H9 (cell line): ENCODE measurements around the gene DENND1A. TPM values are rescaled to one million over a fixed set of nuclear protein-coding genes. Genes with fewer than 3 reads are reported as not detected.

Experiments
- DNase-seq: peaks from one replicate; pipeline ENCODE4 v3.0.0-alpha.2; 2017
- H2AFZ ChIP-seq: one replicate; pipeline ENCODE4 v1.6.1; 2013; ENCODE audit warnings: mild to moderate bottlenecking, low read length, control low read depth, moderate library complexity
- H2AK5ac ChIP-seq: 2 replicates; pipeline ENCODE4 v1.6.1; 2013; ENCODE audit warnings: low read length, control low read depth, mixed read lengths; ENCODE audit not compliant: insufficient read length
- H2BK120ac ChIP-seq: one replicate; pipeline ENCODE4 v1.6.1; 2013; ENCODE audit warnings: low read depth, mild to moderate bottlenecking, low read length, control low read depth, inconsistent platforms; ENCODE audit not compliant: poor library complexity, severe bottlenecking
- H2BK12ac ChIP-seq: 2 replicates; pipeline ENCODE4 v1.6.1; 2013; ENCODE audit warnings: low read length, control low read depth, mixed read lengths, low read depth; ENCODE audit not compliant: insufficient read length
- H2BK15ac ChIP-seq: 2 replicates; pipeline ENCODE4 v1.6.1; 2013; ENCODE audit warnings: low read depth, low read length, control low read depth
- H2BK20ac ChIP-seq: one replicate; pipeline ENCODE4 v1.6.1; 2013; ENCODE audit warnings: low read depth, mild to moderate bottlenecking, low read length, control low read depth, inconsistent platforms; ENCODE audit not compliant: poor library complexity, severe bottlenecking
- H2BK5ac ChIP-seq: 2 replicates; pipeline ENCODE4 v1.6.1; 2013; ENCODE audit warnings: low read length, control low read depth, mixed read lengths; ENCODE audit not compliant: insufficient read length
- H3K14ac ChIP-seq: 2 replicates; pipeline ENCODE4 v1.6.1; 2013; ENCODE audit warnings: low read length, control low read depth; ENCODE audit not compliant: insufficient read depth
- H3K18ac ChIP-seq: 2 replicates; pipeline ENCODE4 v1.6.1; 2013; ENCODE audit warnings: low read depth, mild to moderate bottlenecking, mixed read lengths, low read length, control low read depth; ENCODE audit not compliant: insufficient read length
- H3K23ac ChIP-seq: 2 replicates; pipeline ENCODE4 v1.6.1; 2013; ENCODE audit warnings: low read length, control low read depth, mixed read lengths, low read depth; ENCODE audit not compliant: insufficient read length
- H3K23me2 ChIP-seq: 2 replicates; pipeline ENCODE4 v1.6.1; 2013; ENCODE audit warnings: low read depth, mild to moderate bottlenecking, mixed read lengths, low read length, control low read depth; ENCODE audit not compliant: insufficient read length, poor library complexity, severe bottlenecking
- H3K27ac ChIP-seq: 2 replicates; pipeline ENCODE4 v1.5.1; 2013; ENCODE audit warnings: low read length, control low read depth, mixed read lengths, low read depth; ENCODE audit not compliant: insufficient read length
- H3K27me3 ChIP-seq: 2 replicates; pipeline ENCODE4 v1.6.1; 2013; ENCODE audit warnings: low read length, control low read depth, inconsistent platforms; ENCODE audit not compliant: insufficient read depth
- H3K4ac ChIP-seq: 2 replicates; pipeline ENCODE4 v1.6.1; 2013; ENCODE audit warnings: low read depth, mild to moderate bottlenecking, control low read depth, inconsistent platforms, low read length, moderate library complexity
- H3K4me1 ChIP-seq: 2 replicates; pipeline ENCODE4 v1.6.1; 2013; ENCODE audit warnings: low read length, control low read depth, inconsistent platforms; ENCODE audit not compliant: insufficient read depth
- H3K4me2 ChIP-seq: 2 replicates; pipeline ENCODE4 v1.6.1; 2013; ENCODE audit warnings: low read length, control low read depth, mixed read lengths; ENCODE audit not compliant: insufficient read length, insufficient read depth
- H3K56ac ChIP-seq: 2 replicates; pipeline ENCODE4 v1.6.1; 2013; ENCODE audit warnings: low read depth, mild to moderate bottlenecking, mixed read lengths, low read length, control low read depth; ENCODE audit not compliant: insufficient read length
- H3K79me1 ChIP-seq: 2 replicates; pipeline ENCODE4 v1.6.1; 2013; ENCODE audit warnings: low read depth, mild to moderate bottlenecking, moderate library complexity, low read length, control low read depth, inconsistent platforms; ENCODE audit not compliant: insufficient read depth, poor library complexity, severe bottlenecking
- H3K79me2 ChIP-seq: 2 replicates; pipeline ENCODE4 v1.6.1; 2013; ENCODE audit warnings: low read length, control low read depth, inconsistent platforms; ENCODE audit not compliant: insufficient read depth
- H3K9ac ChIP-seq: 2 replicates; pipeline ENCODE4 v1.6.1; 2013; ENCODE audit warnings: low read length, control low read depth, mixed read lengths; ENCODE audit not compliant: insufficient read length; ENCODE audit errors: extremely low read depth
- H3K9me3 ChIP-seq: one replicate; pipeline ENCODE4 v1.6.1; 2013; ENCODE audit warnings: low read depth, low read length, inconsistent platforms; ENCODE audit not compliant: control insufficient read depth
- H3T11ph ChIP-seq: one replicate; pipeline ENCODE4 v1.6.1; 2013; ENCODE audit warnings: mild to moderate bottlenecking, low read length, control low read depth, inconsistent platforms
- H4K20me1 ChIP-seq: one replicate; pipeline ENCODE4 v1.6.1; 2013; ENCODE audit not compliant: control insufficient read depth, insufficient read length, insufficient read depth
- H4K5ac ChIP-seq: 2 replicates; pipeline ENCODE4 v1.6.1; 2013; ENCODE audit warnings: low read depth, mild to moderate bottlenecking, mixed read lengths, low read length, control low read depth; ENCODE audit not compliant: insufficient read length
- H4K8ac ChIP-seq: replicated peaks from 2 replicates; pipeline ENCODE4 v1.6.1; 2013; ENCODE audit warnings: low read length, control low read depth, mixed read lengths, low read depth; ENCODE audit not compliant: insufficient read length
- H4K91ac ChIP-seq: 2 replicates; pipeline ENCODE4 v1.6.1; 2013; ENCODE audit warnings: low read depth, mild to moderate bottlenecking, moderate library complexity, mixed read lengths, low read length, control low read depth; ENCODE audit not compliant: insufficient read length
- H3K27ac Mint-ChIP-seq, 3 experiments: 2 replicates in 2 of 3; 3 replicates in 1 of 3; pipeline ENCODE4 v1.8.0; 2020 to 2021; ENCODE audit warnings: mixed read lengths in 3 of 3, mild to moderate bottlenecking in 1 of 3, moderate library complexity in 1 of 3
- H3K27me3 Mint-ChIP-seq: 2 replicates; pipeline ENCODE4 v1.8.0; 2021; ENCODE audit warnings: low read depth, mild to moderate bottlenecking, moderate library complexity, mixed read lengths
- H3K36me3 Mint-ChIP-seq, 3 experiments: 2 replicates in 2 of 3; 3 replicates in 1 of 3; pipeline ENCODE4 v1.8.0; 2020 to 2021; ENCODE audit warnings: low read depth in 3 of 3, mixed read lengths in 3 of 3; ENCODE audit not compliant: insufficient read depth in 1 of 3
- H3K4me1 Mint-ChIP-seq, 2 experiments: 2 replicates each; pipeline ENCODE4 v1.8.0; 2020; ENCODE audit warnings: mixed read lengths in 2 of 2
- H3K4me3 Mint-ChIP-seq, 2 experiments: 2 replicates in 1 of 2; 3 replicates in 1 of 2; pipeline ENCODE4 v1.8.0; 2020 to 2021; ENCODE audit warnings: mild to moderate bottlenecking in 2 of 2, mixed read lengths in 2 of 2, moderate library complexity in 1 of 2
- H3K9me3 Mint-ChIP-seq, 2 experiments: 2 replicates in 1 of 2; 3 replicates in 1 of 2; pipeline ENCODE4 v1.8.0; 2020; ENCODE audit warnings: mild to moderate bottlenecking in 2 of 2, mixed read lengths in 2 of 2, moderate library complexity in 1 of 2
- CTCF ChIP-seq: fragments of 200-600 bp; sonication (generic); conservative IDR thresholded peaks from 3 replicates; pipeline ENCODE4 v1.8.0; 2021; ENCODE audit warnings: antibody characterized with exemption, mild to moderate bottlenecking
- WGBS: extraction: QIAGEN DNeasy Blood & Tissue Kit; methylation state at CpG from one replicate; pipeline ENCODE4 v1.1.7; 2013; ENCODE audit warnings: missing lambda C conversion rate, low lambda C conversion rate, mixed read lengths; ENCODE audit not compliant: insufficient read length; ENCODE audit errors: extremely low coverage; 5-methylcytosine and 5-hydroxymethylcytosine counted together
- total RNA-seq: library from RNA; stranded (reverse); gene quantifications from 2 replicates; pipeline ENCODE4 v1.2.1, GENCODE V29; 2021

The DENND1A gene
- total RNA-seq, 1 experiment from 2014 or later: 20.4 TPM

- Histone ChIP-seq H3T11ph (no peak overlapping the region), H2BK15ac (no peak overlapping the region), H3K79me2 (peaks cover 5% of the 10 kb centered on the region; the same call in 1 of the 2 replicates), H3K4ac (no peak overlapping the region), H3K56ac (no peak overlapping the region), H3K4me2 (no peak overlapping the region), H3K23me2 (peaks cover 1% of the 10 kb centered on the region), H4K91ac (no peak overlapping the region), H3K27me3 (no peaks in the 10 kb centered on the region), H3K23ac (no peak overlapping the region), H2BK20ac (no peak overlapping the region), H2BK5ac (no peak overlapping the region), H4K8ac (no peak overlapping the region), H3K79me1 (peaks cover 3% of the 10 kb centered on the region), H3K18ac (no peak overlapping the region), H3K4me1 (peaks cover 17% of the 10 kb centered on the region), H2AK5ac (no peak overlapping the region), H2BK120ac (no peak overlapping the region), H2BK12ac (no peak overlapping the region), H4K5ac (no peak overlapping the region), H3K27ac (no peak overlapping the region), H2AFZ (no peak overlapping the region), H3K9me3 (no peaks in the 10 kb centered on the region), H3K14ac (no peak overlapping the region), H4K20me1 (no peaks in the 10 kb centered on the region), H3K9ac (no peak overlapping the region)
- Mint-ChIP-seq H3K4me1 (peaks cover 40% of the 10 kb centered on the region in 2 experiments), H3K9me3 (peaks cover 10 to 12% of the 10 kb centered on the region in 2 experiments), H3K27me3 (peaks cover 2% of the 10 kb centered on the region; the same call in 1 of the 2 replicates), H3K36me3 (peaks cover 4 to 18% (median 14%) of the 10 kb centered on the region in 3 experiments), H3K4me3 (no peak overlapping the region), H3K27ac (no peak overlapping the region)
- no CpG with 5 or more reads among the region's 3 CpGs for WGBS
- no peak for TF ChIP-seq CTCF
- no peak for DNase-seq
Observed at GRCh38 chr9:123923884-123924283, 6.0 kb downstream of the DENND1A start.
